ENCODE measurements around the gene FBXO10.
A peak's percentile ranks its signal among the peaks of the same experiment; 100 is the strongest.
"Not testable (repeated sequence)": the region's sequence is repeated elsewhere in the genome, so short reads cannot be mapped to it uniquely, and the experiment has no call there.

Gene FBXO10

GRCh38 chr9:37477443-37477842 is 98.7 kb downstream of the FBXO10 start:
- not testable (repeated sequence) for DNase-seq (ENCODE audit: low spot score)

DNA sequence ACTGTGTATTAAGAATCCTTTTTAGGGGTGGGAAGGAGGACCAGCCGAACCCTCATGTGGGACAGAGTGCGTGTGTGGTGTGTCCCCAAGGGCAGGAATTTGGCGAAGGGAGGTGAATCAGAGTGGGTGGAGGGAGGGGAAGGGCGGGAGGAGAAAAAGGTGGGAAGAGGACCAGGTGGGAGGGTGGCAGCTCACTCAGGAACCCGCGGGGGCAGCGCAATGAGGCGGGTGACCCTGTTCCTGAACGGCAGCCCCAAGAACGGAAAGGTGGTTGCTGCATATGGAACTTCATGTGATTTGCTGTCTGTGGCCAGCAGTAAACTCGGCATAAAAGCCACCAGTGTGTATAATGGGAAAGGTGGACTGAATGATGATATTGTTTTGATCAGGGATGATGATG is 99.2 kb downstream of the FBXO10 start:
- DNase-seq (ENCODE audit: low spot score): no peak

GRCh38 chr9:37474438-37474837 is 101.7 kb downstream of the FBXO10 start:
- no peak for DNase-seq (ENCODE audit: low spot score)

GRCh38 chr9:37473982-37474381 is 102.2 kb downstream of the FBXO10 start:
- not testable (repeated sequence) for DNase-seq (ENCODE audit: low spot score)

GRCh38 chr9:37471942-37472684 is 104.1 kb downstream of the FBXO10 start:
- DNase-seq (ENCODE audit: low spot score): no peak

- DNase-seq (ENCODE audit: low spot score): no peak
Observed at GRCh38 chr9:37468620-37469019, 107.6 kb downstream of the FBXO10 start.

- DNase-seq (ENCODE audit: low spot score): not testable (repeated sequence)
Observed at GRCh38 chr9:37467530-37467929, 108.7 kb downstream of the FBXO10 start.

- peak; percentile 77 for DNase-seq (ENCODE audit: low spot score)
Observed at GRCh38 chr9:37466037-37466709, 110.0 kb downstream of the FBXO10 start.

- DNase-seq (ENCODE audit: low spot score): peak; percentile 95
Observed at GRCh38 chr9:37465249-37466036, 110.7 kb downstream of the FBXO10 start, which contains the start of gene ZBTB5. Gene ZBTB5, minus strand, starts transcription at chr9:37465450. Its CDS starts 22,899 bp downstream, at chr9:37442551.

DNA sequence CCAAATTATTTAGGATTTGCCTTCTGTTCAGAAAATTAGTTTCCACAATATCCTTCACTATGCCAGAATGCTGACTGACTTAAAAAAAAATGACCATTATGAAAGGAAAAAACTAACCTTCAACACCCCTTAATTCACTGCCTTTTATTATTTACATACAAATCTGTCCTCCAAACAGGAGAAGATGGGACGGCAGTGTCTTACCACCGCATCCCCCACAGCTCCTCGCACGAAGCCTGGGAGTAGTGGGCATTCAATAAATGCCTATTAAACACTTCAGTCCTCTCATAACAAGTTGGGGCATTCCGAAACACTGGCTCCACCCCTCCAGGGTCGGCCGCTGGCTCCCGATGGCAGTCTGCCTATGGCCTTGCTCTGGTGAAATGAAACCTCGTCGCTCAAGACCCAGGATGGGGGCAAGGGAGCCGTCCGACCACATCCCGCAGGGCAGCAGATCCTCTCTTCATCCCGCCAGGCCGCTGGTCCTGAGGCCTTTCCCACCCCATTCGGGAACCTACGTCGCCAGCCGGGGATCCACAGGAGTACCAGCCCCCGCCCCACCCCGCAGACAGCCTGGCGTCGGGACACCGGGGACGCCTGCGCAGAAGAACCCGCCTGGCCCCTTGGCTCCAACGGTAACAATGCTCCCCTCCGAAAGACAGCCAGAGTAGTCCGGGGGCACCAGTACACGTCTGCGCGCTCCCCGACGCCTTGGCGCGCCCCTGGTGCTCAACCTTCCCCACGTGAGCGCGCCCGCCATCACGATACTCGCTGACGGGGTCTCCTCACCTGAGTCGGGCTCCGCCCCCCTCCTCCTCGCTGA is 111.5 kb downstream of the FBXO10 start:
- DNase-seq (ENCODE audit: low spot score): peak; percentile 81

GRCh38 chr9:37464006-37464405 is 112.2 kb downstream of the FBXO10 start:
- no peak for DNase-seq (ENCODE audit: low spot score)
